Peyer's patch (tissue), 4 donors: ENCODE results near the gene KCNN3.

Experiments used
- CTCF ChIP-seq, 6 experiments: fragments of 450-650 bp in 4 of 6; fragments of 200-600 bp in 2 of 6; sonication (generic) in 1 of 6; IDR thresholded peaks; one replicate each; pipeline ENCODE4 v1.5.1; 2017 to 2019; ENCODE audit warnings: antibody characterized with exemption in 6 of 6, mild to moderate bottlenecking in 3 of 6, moderate library complexity in 1 of 6
- POLR2A ChIP-seq, 2 donors: fragments of 450-650 bp; IDR thresholded peaks; one replicate each; pipeline ENCODE4 v1.5.1; 2017; ENCODE audit warnings: antibody characterized with exemption in 2 of 2, mild to moderate bottlenecking in 2 of 2, moderate library complexity in 2 of 2

DNA sequence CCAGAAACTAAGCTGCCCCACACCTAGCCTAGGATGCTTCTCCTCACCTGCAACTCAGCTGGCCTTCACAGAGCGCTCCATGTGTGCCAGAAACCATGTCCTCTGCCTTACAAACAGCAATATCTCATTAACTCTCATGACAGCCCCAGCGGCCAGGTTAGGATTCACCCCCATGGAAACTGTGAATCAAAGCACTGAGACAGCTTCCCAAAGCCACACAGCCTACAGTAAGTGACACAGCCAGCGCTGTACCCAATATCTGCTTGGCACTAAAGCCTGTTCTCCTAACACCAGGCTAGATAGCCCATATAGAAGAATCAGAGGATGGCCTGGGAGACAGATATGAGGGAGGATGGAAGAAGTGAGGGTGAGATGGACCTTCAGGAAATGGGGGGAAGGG is 13.5 kb downstream of the KCNN3 start:
- TF ChIP-seq CTCF (IDR thresholded peaks at IDR 0.05) = no peak
- no peak for TF ChIP-seq POLR2A (IDR thresholded peaks at IDR 0.05)
